NCI-H510A (cell line): ENCODE measurements around the gene SGF29.
"Not testable (repeated sequence)": the region's sequence is repeated elsewhere in the genome, so short reads cannot be mapped to it uniquely, and the experiment has no call there.

Source experiments
- DNase-seq: peaks from one replicate; lab custom pipeline; 2025; lab: John Stamatoyannopoulos, UW

SGF29 gene

GRCh38 chr16:28532940-28533647 lies 20.6 kb upstream of the SGF29 start:
- no peak for DNase-seq

GRCh38 chr16:28534542-28535373 lies 19.0 kb upstream of the SGF29 start:
- DNase-seq, result no peak

GRCh38 chr16:28537076-28537475 lies 16.6 kb upstream of the SGF29 start:
- no peak for DNase-seq

GRCh38 chr16:28537964-28538732 lies 15.6 kb upstream of the SGF29 start:
- no peak for DNase-seq

- no peak for DNase-seq
These were observed 14.8 kb upstream of the SGF29 start, which contains the start of gene NUPR1 for GRCh38 chr16:28538733-28539596. TSS of gene NUPR1 (minus strand) at chr16:28538974. CDS start at chr16:28538907, 67 bp downstream.

GRCh38 chr16:28540346-28540745 lies 13.4 kb upstream of the SGF29 start:
- no peak for DNase-seq

GRCh38 chr16:28542646-28543045 lies 11.1 kb upstream of the SGF29 start:
- DNase-seq, result no peak

GRCh38 chr16:28543072-28543471 lies 10.6 kb upstream of the SGF29 start:
- peak; percentile 21 for DNase-seq

GRCh38 chr16:28544998-28545397 lies 8.7 kb upstream of the SGF29 start:
- no peak for DNase-seq

- DNase-seq, result not testable (repeated sequence)
These were observed 7.8 kb upstream of the SGF29 start for GRCh38 chr16:28545964-28546363.

GRCh38 chr16:28546626-28547025 lies 7.1 kb upstream of the SGF29 start:
- DNase-seq, result no peak

GRCh38 chr16:28548306-28548802 lies 5.4 kb upstream of the SGF29 start:
- no peak for DNase-seq

- no peak for DNase-seq
These were observed 4.3 kb upstream of the SGF29 start for GRCh38 chr16:28549301-28549899.

GRCh38 chr16:28554634-28555423 lies 1.1 kb downstream of the SGF29 start:
- DNase-seq, result no peak

- DNase-seq, result no peak
These were observed 1.8 kb downstream of the SGF29 start for GRCh38 chr16:28555561-28555960.

- DNase-seq, result no peak
These were observed 3.2 kb downstream of the SGF29 start for GRCh38 chr16:28556914-28557320.

- DNase-seq, result no peak
These were observed 4.7 kb downstream of the SGF29 start for GRCh38 chr16:28558456-28558855.

GRCh38 chr16:28561557-28562187 lies 8.0 kb downstream of the SGF29 start:
- DNase-seq, result no peak

GRCh38 chr16:28562199-28562598 lies 8.5 kb downstream of the SGF29 start:
- DNase-seq, result no peak

GRCh38 chr16:28563218-28563617 lies 9.5 kb downstream of the SGF29 start:
- DNase-seq, result no peak
